OCI-LY3 (cell line): Measurements from ENCODE around the gene NKAIN2.

Source experiments
- H2AFZ ChIP-seq: fragments of 200-600, 300-600 bp; shearing (Covaris generic); 2 replicates; pipeline ENCODE4 v1.6.0; 2014; ENCODE audit warnings: antibody characterized with exemption, low read depth, low read length
- H3K27ac ChIP-seq: fragments of 200-600, 300-600 bp; sonication (generic); 2 replicates; pipeline ENCODE4 v1.5.1; 2014; ENCODE audit warnings: mild to moderate bottlenecking, low read length, moderate library complexity, mixed read lengths
- H3K27me3 ChIP-seq: fragments of 200-600, 300-600 bp; sonication (generic); 2 replicates; pipeline ENCODE4 v1.6.1; 2014; ENCODE audit warnings: low read depth, low read length, mixed read lengths
- H3K36me3 ChIP-seq: fragments of 200-600, 300-600 bp; sonication (generic); replicated peaks from 2 replicates; pipeline ENCODE3; 2014; ENCODE audit warnings: low read depth, low read length, mixed read lengths
- H3K4me1 ChIP-seq: fragments of 300-600, 200-600 bp; sonication (generic); 2 replicates; pipeline ENCODE4 v1.6.1; 2014; ENCODE audit warnings: low read length, mixed read lengths
- H3K4me2 ChIP-seq: fragments of 200-600, 300-600 bp; sonication (generic); 2 replicates; pipeline ENCODE4 v1.6.1; 2014; ENCODE audit warnings: low read length, mixed read lengths
- H3K4me3 ChIP-seq: fragments of 300-600, 200-600 bp; sonication (generic); 2 replicates; pipeline ENCODE4 v1.5.1; 2014; ENCODE audit warnings: antibody characterized with exemption, mild to moderate bottlenecking, low read length, moderate library complexity
- H3K79me2 ChIP-seq: fragments of 300-600, 200-600 bp; shearing (Covaris generic); 2 replicates; pipeline ENCODE4 v1.6.1; 2014; ENCODE audit warnings: mild to moderate bottlenecking, low read length, mixed read lengths
- H3K9ac ChIP-seq: fragments of 300-600, 200-600 bp; shearing (Covaris generic); 2 replicates; pipeline ENCODE4 v1.6.0; 2014; ENCODE audit warnings: mild to moderate bottlenecking, low read length, moderate library complexity
- H3K9me3 ChIP-seq: fragments of 200-600, 300-600 bp; shearing (Covaris generic); 2 replicates; pipeline ENCODE4 v1.6.1; 2014; ENCODE audit warnings: low read length, mixed read lengths; ENCODE audit not compliant: insufficient read depth
- H4K20me1 ChIP-seq: fragments of 200-600, 300-600 bp; sonication (generic); 2 replicates; pipeline ENCODE4 v1.6.1; 2016; ENCODE audit warnings: low read length, mixed read lengths; ENCODE audit not compliant: insufficient read depth
- CTCF ChIP-seq: fragments of 200-600, 300-600 bp; sonication (generic); IDR thresholded peaks from 2 replicates; pipeline ENCODE4 v1.5.1; 2014; ENCODE audit warnings: antibody characterized with exemption, low read length, low read depth
- EZH2phosphoT487 ChIP-seq: fragments of 200-600 bp; shearing (Covaris generic); IDR thresholded peaks from 2 replicates; pipeline ENCODE4 v1.6.1; 2018; ENCODE audit warnings: antibody characterized with exemption, mixed run types, low read depth

Gene NKAIN2

GRCh38 chr6:123945386-123945785, 141.7 kb downstream of the NKAIN2 start:
- Histone ChIP-seq H3K4me1 (peaks cover 9% of the 10 kb centered on the region), H3K9ac (no peak overlapping the region), H3K4me2 (no peak overlapping the region), H3K27me3 (no peaks in the 10 kb centered on the region), H3K27ac (no peak overlapping the region), H2AFZ (no peak overlapping the region), H3K9me3 (no peaks in the 10 kb centered on the region), H3K79me2 (no peaks in the 10 kb centered on the region), H3K36me3 (no peaks in the 10 kb centered on the region), H4K20me1 (no peaks in the 10 kb centered on the region), H3K4me3 (no peak overlapping the region)
- TF ChIP-seq CTCF, result no peak
- TF ChIP-seq EZH2phosphoT487, result no peak

- Histone ChIP-seq H3K27me3 (no peaks in the 10 kb centered on the region), H3K4me1 (peaks cover 9% of the 10 kb centered on the region), H3K9ac (no peak overlapping the region), H4K20me1 (no peaks in the 10 kb centered on the region), H2AFZ (no peak overlapping the region), H3K4me2 (no peak overlapping the region), H3K27ac (no peak overlapping the region), H3K9me3 (no peaks in the 10 kb centered on the region), H3K4me3 (no peak overlapping the region), H3K36me3 (no peaks in the 10 kb centered on the region), H3K79me2 (no peaks in the 10 kb centered on the region)
- TF ChIP-seq CTCF (no peak), EZH2phosphoT487 (no peak)
These were observed 150.3 kb downstream of the NKAIN2 start for GRCh38 chr6:123953920-123954319.

DNA sequence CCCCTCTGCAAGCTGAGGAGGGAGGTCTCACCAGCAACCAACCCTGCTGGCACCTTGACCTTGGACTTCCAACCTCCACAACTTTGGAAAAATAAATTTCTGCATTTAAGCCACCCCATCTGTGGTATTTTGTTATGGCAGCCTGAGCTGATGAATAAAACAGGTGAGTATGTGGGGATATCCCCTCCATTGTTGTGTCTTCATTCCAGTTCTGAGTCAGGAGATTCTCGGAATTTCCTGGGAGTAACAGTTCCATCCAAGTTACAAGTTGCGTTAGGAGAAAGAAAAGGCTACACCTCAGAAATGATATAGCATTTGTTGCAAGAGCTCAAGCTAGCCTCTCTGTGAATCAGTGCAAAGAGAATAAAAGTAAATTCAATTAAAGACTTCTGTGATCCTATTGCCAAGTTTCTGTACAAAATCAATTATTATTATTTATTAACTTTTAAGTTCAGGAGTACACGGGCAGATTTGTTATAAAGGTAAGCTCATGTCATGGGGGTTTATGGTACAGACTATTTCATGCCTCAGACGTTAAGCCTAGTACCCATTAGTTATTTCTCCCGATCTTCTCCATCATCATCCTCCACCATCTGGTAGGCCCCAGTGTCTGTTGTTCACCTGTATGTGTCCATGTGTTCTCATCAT, 153.0 kb downstream of the NKAIN2 start:
- no peaks in the 10 kb centered on the region for H3K36me3 ChIP-seq
- no peak for TF ChIP-seq CTCF
- TF ChIP-seq EZH2phosphoT487, result no peak

DNA sequence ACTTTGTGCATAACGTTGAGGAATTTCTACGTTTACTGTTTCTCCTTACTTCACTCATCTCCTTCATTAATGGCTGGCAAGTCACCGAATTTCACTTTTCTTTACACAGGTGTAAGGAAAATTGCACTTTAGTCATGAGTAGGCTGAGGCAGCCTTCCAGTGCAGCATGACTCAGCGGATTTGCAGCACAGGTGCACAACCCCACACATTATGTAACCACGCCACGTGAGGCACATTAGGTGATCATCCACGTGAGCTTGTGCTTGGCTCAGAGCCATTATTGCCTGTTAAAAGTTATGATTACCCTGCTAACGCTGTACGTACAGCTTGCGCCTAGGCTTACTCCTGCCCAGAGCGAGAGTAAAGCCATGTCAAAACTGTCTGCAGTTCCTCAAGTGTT, 158.8 kb downstream of the NKAIN2 start:
- no peaks in the 10 kb centered on the region for H3K79me2 ChIP-seq

More for the DNA sequence above, 153.0 kb downstream of the NKAIN2 start:
- Histone ChIP-seq H3K4me3 (no peak overlapping the region), H3K9ac (no peak overlapping the region), H2AFZ (no peak overlapping the region), H3K9me3 (no peaks in the 10 kb centered on the region), H3K27me3 (no peaks in the 10 kb centered on the region), H3K4me2 (no peak overlapping the region), H3K27ac (no peak overlapping the region), H4K20me1 (no peaks in the 10 kb centered on the region), H3K4me1 (no peaks in the 10 kb centered on the region), H3K79me2 (no peaks in the 10 kb centered on the region)

More for the DNA sequence above, 158.8 kb downstream of the NKAIN2 start:
- Histone ChIP-seq H3K4me3 (no peak overlapping the region), H3K27ac (no peak overlapping the region), H3K27me3 (no peaks in the 10 kb centered on the region), H3K9me3 (no peaks in the 10 kb centered on the region), H3K9ac (no peak overlapping the region), H3K36me3 (no peaks in the 10 kb centered on the region), H2AFZ (no peak overlapping the region; the same call in 1 of the 2 replicates), H3K4me1 (peaks cover 10% of the 10 kb centered on the region; the same call in 1 of the 2 replicates), H4K20me1 (no peaks in the 10 kb centered on the region), H3K4me2 (no peak overlapping the region)
- TF ChIP-seq CTCF, result no peak
- no peak for TF ChIP-seq EZH2phosphoT487
